Measurements from ENCODE around the gene UXS1. TPM values are rescaled to one million over a fixed set of nuclear protein-coding genes. Genes with fewer than 3 reads are reported as not detected.

UXS1 gene
- total and polyA plus RNA-seq, 2 of the 8 experiments (the other 6 are each of a cell fraction or from before 2014, with no cell fraction given): 44.5 to 63.4 TPM

- Histone ChIP-seq H2AK5ac (ENCODE audit: low read depth, low read length) (no peak overlapping the region), H4K8ac (ENCODE audit: extremely low read depth, insufficient read depth, low read length) (no peak overlapping the region), H2BK12ac (ENCODE audit: low read depth, low read length) (no peak overlapping the region), H3K4me1 (replicated peaks in 1 of 4; ENCODE audit: control insufficient read depth in 3 of 4, insufficient read depth in 4 of 4, low read length in 3 of 4) (peaks cover 0 to 10% (median 5%) of the 10 kb centered on the region in 4 experiments; a peak in 3 of 7 replicates), H4K5ac (ENCODE audit: insufficient read length, low read depth, low read length) (no peak overlapping the region), H3K23me2 (ENCODE audit: low read depth, low read length) (no peaks in the 10 kb centered on the region), H2AFZ (ENCODE audit: low read length) (no peak overlapping the region), H3K27me3 (replicated peaks in 1 of 4; ENCODE audit: control insufficient read depth in 3 of 4, extremely low read depth in 1 of 4, insufficient read depth in 3 of 4, low read length in 3 of 4) (no peaks in the 10 kb centered on the region), H4K91ac (replicated peaks; ENCODE audit: insufficient read length, low read length) (no peak overlapping the region), H3K79me2 (ENCODE audit: control insufficient read depth in 1 of 2, insufficient read depth in 2 of 2, low read length in 2 of 2) (no peaks in the 10 kb centered on the region), H3K9me3 (ENCODE audit: insufficient read depth in 2 of 2, low read depth in 1 of 2, low read length in 1 of 2) (no peaks in the 10 kb centered on the region; a peak in 1 of 4 replicates), H2BK120ac (replicated peaks; ENCODE audit: low read depth, low read length) (no peak overlapping the region), H3K79me1 (ENCODE audit: low read depth, low read length) (no peaks in the 10 kb centered on the region), H3K4me2 (ENCODE audit: insufficient read depth in 1 of 2, low read depth in 2 of 2, low read length in 2 of 2) (no peak overlapping the region), H3K9ac (replicated peaks in 1 of 4; ENCODE audit: extremely low read depth in 1 of 4, low read depth in 3 of 4, low read length in 3 of 4) (no peak overlapping the region), H3K23ac (ENCODE audit: insufficient read length) (no peak overlapping the region), H3K36me3 (ENCODE audit: control insufficient read depth in 2 of 4, insufficient read depth in 4 of 4, low read length in 3 of 4) (peaks cover 4 to 13% (median 9%) of the 10 kb centered on the region in 4 experiments; a peak in 6 of 8 replicates), H3K18ac (ENCODE audit: extremely low read depth, low read length) (no peak overlapping the region), H3K14ac (ENCODE audit: insufficient read length) (no peak overlapping the region), H4K20me1 (replicated peaks in 1 of 2; ENCODE audit: control insufficient read depth in 1 of 2, insufficient read depth in 2 of 2, low read length in 2 of 2) (peaks cover 0 to 2% of the 10 kb centered on the region in 2 experiments), H3K4me3 (ENCODE audit: extremely low read depth in 1 of 4, insufficient read depth in 2 of 4, low read depth in 3 of 4, low read length in 4 of 4) (no peak overlapping the region), H2BK20ac (ENCODE audit: low read length) (no peak overlapping the region), H2BK5ac (ENCODE audit: low read depth, low read length) (no peak overlapping the region), H3K56ac (replicated peaks; ENCODE audit: insufficient read length, low read depth, low read length) (no peak overlapping the region), H3K27ac (ENCODE audit: low read depth, low read length) (no peak overlapping the region), H3K4ac (replicated peaks; ENCODE audit: insufficient read length, low read depth, low read length) (no peak overlapping the region), H2BK15ac (ENCODE audit: low read length) (no peak overlapping the region)
- DNase-seq (ENCODE audit: low read depth in 1 of 2, low spot score in 2 of 2) (peak in 1 of 2 experiments; percentile 20), FAIRE-seq (no peak)
- WGBS, 2 experiments (ENCODE audit: extremely low coverage in 1 of 2, insufficient coverage in 1 of 2, insufficient read length in 1 of 2, insufficient replicate concordance in 2 of 2, low coverage in 1 of 2, low lambda C conversion rate in 2 of 2, missing lambda C conversion rate in 1 of 2): 91% methylated on average over 13 of the region's 13 CpGs; no CpG with 5 or more reads in 1 of the 2 experiments
- CTCF ChIA-PET (ENCODE audit: partially characterized antibody): interaction anchor here (0.9 to 1.4 kb wide), 5 partner anchors 9 to 100 kb away, joined by 3 to 8 read pairs (median 3); no protein-coding TSS in a partner anchor
- POLR2A ChIA-PET (ENCODE audit: partially characterized antibody): no interaction called here
- TF ChIP-seq TAF1 (IDR thresholded peaks at IDR 0.05; ENCODE audit: low read depth, low read length): no peak
- no peak for TF ChIP-seq FOSL1 (IDR thresholded peaks at IDR 0.05; ENCODE audit: insufficient read depth, low read depth, low read length)
- no peak for TF ChIP-seq SIX5 (IDR thresholded peaks at IDR 0.05; ENCODE audit: low read depth, low read length)
- no peak for TF ChIP-seq SUZ12 (IDR thresholded peaks at IDR 0.05; ENCODE audit: low read length)
- no peak for TF ChIP-seq HDAC2 (IDR thresholded peaks at IDR 0.05; ENCODE audit: borderline replicate concordance in 1 of 2, low read depth in 2 of 2, low read length in 2 of 2)
- TF ChIP-seq BCL11A (IDR thresholded peaks at IDR 0.05; ENCODE audit: low read depth in 2 of 2, low read length in 2 of 2): no peak
- no peak for TF ChIP-seq EP300 (IDR thresholded peaks at IDR 0.05; ENCODE audit: borderline replicate concordance in 1 of 2, low read depth in 2 of 2, low read length in 2 of 2)
- TF ChIP-seq TCF12 (IDR thresholded peaks at IDR 0.05; ENCODE audit: low read depth, low read length): no peak
- no peak for TF ChIP-seq CBX5 (IDR thresholded peaks at IDR 0.05; ENCODE audit: low read depth, low read length)
Measured at GRCh38 chr2:106094131-106094841, 99.8 kb downstream of the UXS1 start.

All from H1 (cell line).